H9 (cell line): Measurements from ENCODE around the gene AKAP1. TPM values are rescaled to one million over a fixed set of nuclear protein-coding genes. Genes with fewer than 3 reads are reported as not detected.

Experiments used
- DNase-seq: peaks from one replicate; pipeline ENCODE4 v3.0.0-alpha.2; 2017
- H2AFZ ChIP-seq: one replicate; pipeline ENCODE4 v1.6.1; 2013; ENCODE audit warnings: mild to moderate bottlenecking, low read length, control low read depth, moderate library complexity
- H2AK5ac ChIP-seq: 2 replicates; pipeline ENCODE4 v1.6.1; 2013; ENCODE audit warnings: low read length, control low read depth, mixed read lengths; ENCODE audit not compliant: insufficient read length
- H2BK120ac ChIP-seq: one replicate; pipeline ENCODE4 v1.6.1; 2013; ENCODE audit warnings: low read depth, mild to moderate bottlenecking, low read length, control low read depth, inconsistent platforms; ENCODE audit not compliant: poor library complexity, severe bottlenecking
- H2BK12ac ChIP-seq: 2 replicates; pipeline ENCODE4 v1.6.1; 2013; ENCODE audit warnings: low read length, control low read depth, mixed read lengths, low read depth; ENCODE audit not compliant: insufficient read length
- H2BK15ac ChIP-seq: 2 replicates; pipeline ENCODE4 v1.6.1; 2013; ENCODE audit warnings: low read depth, low read length, control low read depth
- H2BK20ac ChIP-seq: one replicate; pipeline ENCODE4 v1.6.1; 2013; ENCODE audit warnings: low read depth, mild to moderate bottlenecking, low read length, control low read depth, inconsistent platforms; ENCODE audit not compliant: poor library complexity, severe bottlenecking
- H2BK5ac ChIP-seq: 2 replicates; pipeline ENCODE4 v1.6.1; 2013; ENCODE audit warnings: low read length, control low read depth, mixed read lengths; ENCODE audit not compliant: insufficient read length
- H3K14ac ChIP-seq: 2 replicates; pipeline ENCODE4 v1.6.1; 2013; ENCODE audit warnings: low read length, control low read depth; ENCODE audit not compliant: insufficient read depth
- H3K18ac ChIP-seq: 2 replicates; pipeline ENCODE4 v1.6.1; 2013; ENCODE audit warnings: low read depth, mild to moderate bottlenecking, mixed read lengths, low read length, control low read depth; ENCODE audit not compliant: insufficient read length
- H3K23ac ChIP-seq: 2 replicates; pipeline ENCODE4 v1.6.1; 2013; ENCODE audit warnings: low read length, control low read depth, mixed read lengths, low read depth; ENCODE audit not compliant: insufficient read length
- H3K23me2 ChIP-seq: 2 replicates; pipeline ENCODE4 v1.6.1; 2013; ENCODE audit warnings: low read depth, mild to moderate bottlenecking, mixed read lengths, low read length, control low read depth; ENCODE audit not compliant: insufficient read length, poor library complexity, severe bottlenecking
- H3K27ac ChIP-seq: 2 replicates; pipeline ENCODE4 v1.5.1; 2013; ENCODE audit warnings: low read length, control low read depth, mixed read lengths, low read depth; ENCODE audit not compliant: insufficient read length
- H3K27me3 ChIP-seq: 2 replicates; pipeline ENCODE4 v1.6.1; 2013; ENCODE audit warnings: low read length, control low read depth, inconsistent platforms; ENCODE audit not compliant: insufficient read depth
- H3K4ac ChIP-seq: 2 replicates; pipeline ENCODE4 v1.6.1; 2013; ENCODE audit warnings: low read depth, mild to moderate bottlenecking, control low read depth, inconsistent platforms, low read length, moderate library complexity
- H3K4me1 ChIP-seq: 2 replicates; pipeline ENCODE4 v1.6.1; 2013; ENCODE audit warnings: low read length, control low read depth, inconsistent platforms; ENCODE audit not compliant: insufficient read depth
- H3K4me2 ChIP-seq: 2 replicates; pipeline ENCODE4 v1.6.1; 2013; ENCODE audit warnings: low read length, control low read depth, mixed read lengths; ENCODE audit not compliant: insufficient read length, insufficient read depth
- H3K56ac ChIP-seq: 2 replicates; pipeline ENCODE4 v1.6.1; 2013; ENCODE audit warnings: low read depth, mild to moderate bottlenecking, mixed read lengths, low read length, control low read depth; ENCODE audit not compliant: insufficient read length
- H3K79me1 ChIP-seq: 2 replicates; pipeline ENCODE4 v1.6.1; 2013; ENCODE audit warnings: low read depth, mild to moderate bottlenecking, moderate library complexity, low read length, control low read depth, inconsistent platforms; ENCODE audit not compliant: insufficient read depth, poor library complexity, severe bottlenecking
- H3K79me2 ChIP-seq: 2 replicates; pipeline ENCODE4 v1.6.1; 2013; ENCODE audit warnings: low read length, control low read depth, inconsistent platforms; ENCODE audit not compliant: insufficient read depth
- H3K9ac ChIP-seq: 2 replicates; pipeline ENCODE4 v1.6.1; 2013; ENCODE audit warnings: low read length, control low read depth, mixed read lengths; ENCODE audit not compliant: insufficient read length; ENCODE audit errors: extremely low read depth
- H3K9me3 ChIP-seq: one replicate; pipeline ENCODE4 v1.6.1; 2013; ENCODE audit warnings: low read depth, low read length, inconsistent platforms; ENCODE audit not compliant: control insufficient read depth
- H3T11ph ChIP-seq: one replicate; pipeline ENCODE4 v1.6.1; 2013; ENCODE audit warnings: mild to moderate bottlenecking, low read length, control low read depth, inconsistent platforms
- H4K20me1 ChIP-seq: one replicate; pipeline ENCODE4 v1.6.1; 2013; ENCODE audit not compliant: control insufficient read depth, insufficient read length, insufficient read depth
- H4K5ac ChIP-seq: 2 replicates; pipeline ENCODE4 v1.6.1; 2013; ENCODE audit warnings: low read depth, mild to moderate bottlenecking, mixed read lengths, low read length, control low read depth; ENCODE audit not compliant: insufficient read length
- H4K8ac ChIP-seq: replicated peaks from 2 replicates; pipeline ENCODE4 v1.6.1; 2013; ENCODE audit warnings: low read length, control low read depth, mixed read lengths, low read depth; ENCODE audit not compliant: insufficient read length
- H4K91ac ChIP-seq: 2 replicates; pipeline ENCODE4 v1.6.1; 2013; ENCODE audit warnings: low read depth, mild to moderate bottlenecking, moderate library complexity, mixed read lengths, low read length, control low read depth; ENCODE audit not compliant: insufficient read length
- H3K27ac Mint-ChIP-seq, 3 experiments: 2 replicates in 2 of 3; 3 replicates in 1 of 3; pipeline ENCODE4 v1.8.0; 2020 to 2021; ENCODE audit warnings: mixed read lengths in 3 of 3, mild to moderate bottlenecking in 1 of 3, moderate library complexity in 1 of 3
- H3K27me3 Mint-ChIP-seq: 2 replicates; pipeline ENCODE4 v1.8.0; 2021; ENCODE audit warnings: low read depth, mild to moderate bottlenecking, moderate library complexity, mixed read lengths
- H3K36me3 Mint-ChIP-seq, 3 experiments: 2 replicates in 2 of 3; 3 replicates in 1 of 3; pipeline ENCODE4 v1.8.0; 2020 to 2021; ENCODE audit warnings: low read depth in 3 of 3, mixed read lengths in 3 of 3; ENCODE audit not compliant: insufficient read depth in 1 of 3
- H3K4me1 Mint-ChIP-seq, 2 experiments: 2 replicates each; pipeline ENCODE4 v1.8.0; 2020; ENCODE audit warnings: mixed read lengths in 2 of 2
- H3K4me3 Mint-ChIP-seq, 2 experiments: 2 replicates in 1 of 2; 3 replicates in 1 of 2; pipeline ENCODE4 v1.8.0; 2020 to 2021; ENCODE audit warnings: mild to moderate bottlenecking in 2 of 2, mixed read lengths in 2 of 2, moderate library complexity in 1 of 2
- H3K9me3 Mint-ChIP-seq, 2 experiments: 2 replicates in 1 of 2; 3 replicates in 1 of 2; pipeline ENCODE4 v1.8.0; 2020; ENCODE audit warnings: mild to moderate bottlenecking in 2 of 2, mixed read lengths in 2 of 2, moderate library complexity in 1 of 2
- CTCF ChIP-seq: fragments of 200-600 bp; sonication (generic); conservative IDR thresholded peaks from 3 replicates; pipeline ENCODE4 v1.8.0; 2021; ENCODE audit warnings: antibody characterized with exemption, mild to moderate bottlenecking
- WGBS: extraction: QIAGEN DNeasy Blood & Tissue Kit; methylation state at CpG from one replicate; pipeline ENCODE4 v1.1.7; 2013; ENCODE audit warnings: missing lambda C conversion rate, low lambda C conversion rate, mixed read lengths; ENCODE audit not compliant: insufficient read length; ENCODE audit errors: extremely low coverage; 5-methylcytosine and 5-hydroxymethylcytosine counted together
- total RNA-seq: library from RNA; stranded (reverse); gene quantifications from 2 replicates; pipeline ENCODE4 v1.2.1, GENCODE V29; 2021

The AKAP1 gene
- total RNA-seq, 1 experiment from 2014 or later = 61.2 TPM

GRCh38 chr17:57136355-57136754 is 51.3 kb downstream of the AKAP1 start:
- no peak overlapping the region for H3K18ac ChIP-seq
- H3K4ac ChIP-seq = no peak overlapping the region
- no peak overlapping the region for H4K5ac ChIP-seq
- Mint-ChIP-seq H3K36me3 (peaks cover 0 to 10% (median 5%) of the 10 kb centered on the region in 3 experiments; a peak in 4 of 7 replicates), H3K27me3 (no peaks in the 10 kb centered on the region; the same call in 1 of the 2 replicates), H3K4me3 (peak overlapping the region in 1 of 2 experiments; percentile 13; a peak in 2 of 5 replicates), H3K4me1 (peaks cover 29 to 33% of the 10 kb centered on the region in 2 experiments), H3K9me3 (peaks cover 2 to 6% of the 10 kb centered on the region in 2 experiments; a peak in 3 of 5 replicates), H3K27ac (no peak overlapping the region; a peak in 1 of 7 replicates)
- H4K20me1 ChIP-seq = no peaks in the 10 kb centered on the region
- H3K27me3 ChIP-seq = no peaks in the 10 kb centered on the region
- WGBS = no CpG with 5 or more reads among the region's 13 CpGs
- H2AFZ ChIP-seq = no peak overlapping the region
- H2AK5ac ChIP-seq = no peak overlapping the region
- H3K23ac ChIP-seq = no peak overlapping the region
- H3T11ph ChIP-seq = no peak overlapping the region
- no peaks in the 10 kb centered on the region for H3K79me1 ChIP-seq
- H2BK15ac ChIP-seq = no peak overlapping the region
- H3K79me2 ChIP-seq = no peaks in the 10 kb centered on the region
- no peak overlapping the region for H2BK5ac ChIP-seq
- H3K23me2 ChIP-seq = no peaks in the 10 kb centered on the region
- H4K8ac ChIP-seq = no peak overlapping the region
- DNase-seq = peak; percentile 43
- H3K4me2 ChIP-seq = no peak overlapping the region
- H2BK12ac ChIP-seq = no peak overlapping the region
- no peak overlapping the region for H3K14ac ChIP-seq
- no peak overlapping the region for H2BK20ac ChIP-seq
- no peak overlapping the region for H4K91ac ChIP-seq
- peaks cover 3% of the 10 kb centered on the region; the same call in 1 of the 2 replicates for H3K4me1 ChIP-seq
- H3K27ac ChIP-seq = no peak overlapping the region
- H3K56ac ChIP-seq = no peak overlapping the region
- no peak overlapping the region for H2BK120ac ChIP-seq
- no peaks in the 10 kb centered on the region for H3K9me3 ChIP-seq
- H3K9ac ChIP-seq = no peak overlapping the region
- no peak for TF ChIP-seq CTCF
